GM10248 (cell line): ENCODE data around the gene PHF21B.

Experiments used
- CTCF ChIA-PET: fragments of 300-600 bp; sonication (Branson Sonifier 250); formaldehyde crosslinking; extraction: SDS; loops from one replicate; lab custom pipeline; 2021; ENCODE audit warnings: antibody characterized with exemption; lab: Yijun Ruan, JAX
- POLR2A ChIA-PET: fragments of 350-650 bp; sonication (Branson Sonifier 250); formaldehyde crosslinking; extraction: SDS; loops from one replicate; lab custom pipeline; 2020; ENCODE audit warnings: antibody characterized with exemption; lab: Yijun Ruan, JAX
- DNase-seq: peaks from one replicate; pipeline ENCODE4 v3.0.0; 2012; ENCODE audit errors: extremely low spot score
- CTCF ChIP-seq: IDR thresholded peaks from 2 replicates; pipeline ENCODE4 v1.5.1; 2012; ENCODE audit warnings: mild to moderate bottlenecking, low read depth; ENCODE audit errors: extremely low read depth, missing control alignments, control extremely low read depth

The PHF21B gene

GRCh38 chr22:44848296-44848741 is 161.5 kb downstream of the PHF21B start:
- ChIA-PET CTCF (interaction anchor here (1.6 kb wide), 1 partner anchor 48 kb away, joined by 3 read pairs; no protein-coding TSS in a partner anchor), POLR2A (no interaction called here)
- TF ChIP-seq CTCF, result no peak
- DNase-seq, result no peak

DNA sequence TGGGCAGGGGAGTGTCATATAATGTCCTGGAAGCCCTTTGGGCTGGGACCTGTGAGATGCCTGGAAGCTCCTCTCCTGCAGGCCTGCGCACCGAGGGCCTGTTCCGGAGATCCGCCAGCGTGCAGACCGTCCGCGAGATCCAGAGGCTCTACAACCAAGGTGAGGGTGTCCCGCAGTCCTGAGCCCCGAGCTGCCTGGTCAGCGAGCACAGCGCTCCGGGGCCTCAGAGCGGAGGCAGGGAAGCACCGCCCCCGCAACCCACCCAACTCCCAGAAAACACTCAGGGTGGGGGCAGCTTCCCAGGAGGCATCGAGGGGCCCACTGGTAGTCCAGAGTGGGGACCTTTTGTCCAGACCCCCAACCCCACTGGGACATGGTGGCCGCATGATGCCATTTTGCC is 161.9 kb downstream of the PHF21B start:
- ChIA-PET CTCF (interaction anchor here (1.1 kb wide), 1 partner anchor 9 kb away, joined by 3 read pairs; no protein-coding TSS in a partner anchor), POLR2A (no interaction called here)
- DNase-seq, result no peak
- TF ChIP-seq CTCF, result no peak

DNA sequence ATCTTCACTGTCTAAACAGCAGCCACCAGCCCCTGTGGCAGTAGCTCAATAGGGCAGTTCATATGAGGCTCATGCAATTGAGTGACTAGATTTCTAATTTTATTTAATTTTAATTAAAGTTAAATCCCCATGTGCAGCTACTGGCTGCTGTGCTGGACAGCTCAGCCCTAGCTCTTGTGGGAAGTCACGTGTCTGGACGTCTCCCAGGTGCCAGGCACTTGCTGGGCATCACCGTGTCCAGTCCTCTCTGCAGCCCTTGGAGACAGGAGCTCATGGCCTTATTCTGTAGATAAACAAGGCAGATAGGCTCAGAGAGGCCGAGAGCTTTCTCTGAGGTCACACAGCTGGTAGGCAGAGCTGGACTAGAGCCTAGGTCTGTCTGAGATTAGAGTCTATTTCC is 162.4 kb downstream of the PHF21B start:
- TF ChIP-seq CTCF, result no peak
- CTCF ChIA-PET, result interaction anchor here (1.1 kb wide), 1 partner anchor 8 kb away, joined by 3 read pairs; no protein-coding TSS in a partner anchor

GRCh38 chr22:44846726-44847275 is 163.0 kb downstream of the PHF21B start:
- CTCF ChIA-PET, result interaction anchor here (1.1 kb wide), 1 partner anchor 8 kb away, joined by 3 read pairs; no protein-coding TSS in a partner anchor

More for the DNA sequence above, 162.4 kb downstream of the PHF21B start:
- DNase-seq, result no peak
- POLR2A ChIA-PET, result no interaction called here

GRCh38 chr22:44845796-44846720 is 163.7 kb downstream of the PHF21B start:
- ChIA-PET CTCF (no interaction called here), POLR2A (no interaction called here)
- no peak for DNase-seq
- TF ChIP-seq CTCF, result no peak

More at GRCh38 chr22:44846726-44847275, 163.0 kb downstream of the PHF21B start:
- no peak for DNase-seq
- no peak for TF ChIP-seq CTCF
- POLR2A ChIA-PET, result no interaction called here

DNA sequence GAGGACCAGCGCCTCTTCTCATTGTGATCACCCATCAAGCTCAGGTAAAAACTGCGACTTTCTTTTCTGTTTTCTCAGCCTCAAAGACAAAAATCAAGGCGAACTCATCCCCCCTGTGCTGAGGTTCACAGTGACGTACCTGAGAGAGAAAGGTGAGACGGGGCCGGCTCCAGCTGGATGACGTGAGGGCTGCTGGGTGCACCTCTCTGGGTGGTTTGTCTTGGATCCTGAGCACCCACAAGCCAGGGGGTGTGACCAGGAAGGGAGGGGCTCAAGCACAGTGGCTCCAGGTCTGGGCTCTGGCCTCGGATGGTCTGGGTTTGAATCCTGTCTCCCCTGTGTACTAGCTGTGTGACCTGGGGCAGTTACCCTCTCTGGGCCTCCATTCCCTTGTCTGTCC is 164.6 kb downstream of the PHF21B start:
- ChIA-PET POLR2A (no interaction called here), CTCF (no interaction called here)
- TF ChIP-seq CTCF, result no peak
- DNase-seq, result no peak
